Ramos (cell line): Measurements from ENCODE around the gene TUSC2.

ENCODE experiments used
- in situ Hi-C: fragments of 300-500 bp; cut with MboI; formaldehyde crosslinking; loops from one replicate; pipeline ENCODE4 v1.14.3; 2022; ENCODE audit warnings: low sequenced_read_pairs; ENCODE audit not compliant: unreplicated experiment

Gene TUSC2

DNA sequence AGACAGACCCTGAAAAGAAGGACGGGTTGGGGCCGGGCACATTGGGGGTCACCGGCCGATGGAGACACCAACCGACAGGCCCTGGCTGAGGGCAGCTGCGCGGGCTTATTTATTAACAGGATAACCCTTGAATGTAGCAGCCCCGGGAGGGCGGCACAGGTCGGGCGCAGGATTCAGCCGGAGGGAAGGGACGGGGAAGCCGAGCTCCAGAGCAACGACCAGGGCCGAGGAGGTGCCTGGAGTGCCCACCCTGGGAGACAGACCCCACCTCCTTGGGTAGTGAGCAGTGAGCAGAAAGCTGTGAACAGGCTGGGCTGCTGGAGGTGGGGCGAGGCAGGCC lies 51.3 kb downstream of the TUSC2 start:
- in situ Hi-C loops = no loop called here

DNA sequence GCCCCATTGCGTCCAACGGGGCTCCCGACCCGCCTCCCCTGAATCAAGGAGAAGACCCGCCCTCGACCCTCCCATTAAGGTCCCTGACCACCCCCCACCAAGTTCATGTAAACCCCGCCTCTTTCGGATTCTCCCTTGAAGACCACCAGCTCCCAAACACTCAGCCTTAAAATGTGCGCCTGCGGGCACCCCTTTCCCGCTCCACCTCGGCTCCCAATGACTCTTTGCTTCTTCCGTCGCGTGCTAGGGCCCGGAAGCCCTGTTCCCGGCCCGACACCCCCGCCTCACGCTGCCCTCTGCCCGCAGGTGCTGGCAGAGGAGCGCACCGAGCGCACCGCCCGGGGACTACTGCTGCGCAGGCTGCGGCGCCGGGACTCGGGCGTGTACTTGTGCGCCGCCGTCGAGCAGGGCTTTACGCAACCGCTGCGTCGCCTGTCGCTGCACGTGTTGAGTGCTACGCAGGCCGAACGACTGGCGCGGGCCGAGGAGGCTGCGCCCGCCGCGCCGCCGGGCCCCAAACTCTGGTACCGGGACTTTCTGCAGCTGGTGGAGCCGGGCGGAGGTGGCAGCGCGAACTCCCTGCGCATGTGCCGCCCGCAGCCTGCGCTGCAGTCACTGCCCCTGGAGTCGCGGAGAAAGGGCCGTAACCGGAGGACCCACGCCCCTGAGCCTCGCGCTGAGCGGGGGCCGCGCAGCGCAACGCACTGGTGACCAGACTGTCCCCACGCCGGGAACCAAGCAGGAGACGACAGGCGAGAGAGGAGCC lies 51.8 kb downstream of the TUSC2 start:
- in situ Hi-C loops = no loop called here

DNA sequence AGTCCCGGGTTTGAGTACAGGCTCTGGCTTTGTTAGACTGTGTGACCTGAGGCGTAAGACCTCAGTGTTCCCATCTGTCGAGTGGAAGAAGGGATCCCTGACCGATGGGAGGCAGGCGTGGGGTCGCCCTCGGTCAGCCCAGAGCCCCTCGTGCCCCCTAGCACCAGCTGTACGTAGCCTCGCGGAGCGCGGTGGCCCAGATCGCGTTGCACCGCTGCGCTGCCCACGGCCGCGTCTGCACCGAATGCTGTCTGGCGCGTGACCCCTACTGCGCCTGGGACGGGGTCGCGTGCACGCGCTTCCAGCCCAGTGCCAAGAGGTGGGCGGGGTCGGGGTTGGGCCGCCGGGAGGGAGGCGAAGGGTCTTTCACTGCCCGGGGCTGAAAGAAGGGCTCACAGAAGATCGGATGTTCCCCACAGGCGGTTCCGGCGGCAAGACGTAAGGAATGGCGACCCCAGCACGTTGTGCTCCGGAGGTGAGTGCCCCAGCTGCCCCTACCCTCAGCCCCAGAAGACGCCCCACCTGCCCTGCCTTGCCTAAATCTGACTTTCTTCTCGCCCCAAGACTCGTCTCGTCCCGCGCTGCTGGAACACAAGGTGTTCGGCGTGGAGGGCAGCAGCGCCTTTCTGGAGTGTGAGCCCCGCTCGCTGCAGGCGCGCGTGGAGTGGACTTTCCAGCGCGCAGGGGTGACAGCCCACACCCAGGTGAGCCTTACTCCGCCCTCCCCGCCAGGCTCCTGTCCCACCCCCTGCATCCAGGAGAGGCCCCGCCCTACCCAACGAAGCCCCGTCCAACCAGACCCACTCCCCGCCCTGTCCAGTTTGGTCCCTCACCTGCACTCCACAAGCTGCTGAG lies 52.7 kb downstream of the TUSC2 start:
- in situ Hi-C loops = no loop called here
